ENCODE data around the gene LMAN2.
"Not testable (repeated sequence)": the region's sequence is repeated elsewhere in the genome, so short reads cannot be mapped to it uniquely, and the experiment has no call there.

The LMAN2 gene

DNA sequence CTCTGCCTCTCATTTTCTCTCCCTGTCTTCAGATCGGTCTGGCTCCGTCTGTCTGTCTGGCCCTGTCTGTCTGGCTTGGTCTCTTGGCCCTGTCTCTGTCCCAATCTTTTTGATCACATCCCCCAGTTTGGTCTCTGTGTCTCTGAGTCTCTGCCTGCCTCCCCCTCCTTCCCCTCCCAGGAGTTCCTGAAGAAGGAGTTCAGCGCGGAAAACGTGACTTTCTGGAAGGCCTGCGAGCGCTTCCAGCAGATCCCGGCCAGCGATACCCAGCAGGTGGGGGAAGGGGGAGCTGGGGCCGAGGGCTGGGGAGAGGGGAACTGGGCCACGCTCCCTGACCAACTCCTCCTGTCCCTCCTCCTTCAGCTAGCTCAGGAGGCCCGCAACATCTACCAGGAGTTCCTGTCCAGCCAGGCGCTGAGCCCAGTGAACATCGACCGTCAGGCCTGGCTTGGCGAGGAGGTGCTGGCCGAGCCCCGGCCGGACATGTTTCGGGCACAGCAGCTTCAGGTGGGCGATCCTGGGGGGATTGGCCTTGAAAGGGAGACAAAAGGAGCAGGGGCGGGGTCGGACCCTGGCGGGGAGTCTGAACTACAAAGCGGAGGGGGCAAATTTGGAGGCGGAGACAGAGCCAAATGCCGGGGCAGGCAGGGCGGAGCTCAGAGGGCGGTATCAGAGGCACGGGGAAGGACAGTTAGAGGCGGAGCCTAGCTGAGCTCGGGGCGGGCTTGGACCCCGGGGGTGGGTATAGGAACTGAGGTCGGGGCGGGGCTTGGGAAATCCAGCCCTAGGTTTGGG lies 15.3 kb upstream of the LMAN2 start:
- in situ Hi-C loops (cut with MboI; ENCODE audit: low sequenced_read_pairs): no loop called here

DNA sequence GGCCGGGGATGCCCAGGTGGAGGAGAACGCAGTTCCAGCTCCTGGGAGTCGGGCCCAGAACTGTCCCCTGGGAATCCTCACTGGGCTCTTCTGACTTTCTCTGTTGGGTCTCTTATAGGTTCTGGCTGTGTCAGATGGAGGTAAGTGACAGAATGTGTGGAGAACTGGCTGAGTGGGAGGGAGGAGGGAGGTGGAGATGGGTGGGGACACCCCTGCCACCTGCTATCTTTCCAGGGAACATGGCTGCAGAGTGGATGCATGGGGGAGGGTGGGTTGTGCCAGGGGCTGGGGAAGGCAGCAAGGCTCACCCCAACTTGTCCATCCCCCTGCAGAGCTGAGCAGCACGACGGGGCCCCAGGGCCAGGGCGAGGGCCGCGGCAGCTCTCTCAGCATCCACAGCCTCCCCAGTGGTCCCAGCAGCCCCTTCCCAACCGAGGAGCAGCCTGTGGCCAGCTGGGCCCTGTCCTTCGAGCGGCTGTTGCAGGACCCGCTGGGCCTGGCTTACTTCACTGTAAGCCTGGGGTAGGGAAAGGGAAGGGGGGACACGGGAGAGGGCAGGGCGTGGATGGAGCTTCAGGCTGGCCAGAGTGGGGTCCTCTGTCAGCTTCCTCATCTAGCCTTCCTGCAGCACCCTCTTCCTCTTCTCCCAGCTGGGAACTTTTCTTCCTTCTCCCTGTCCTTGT lies 14.5 kb upstream of the LMAN2 start:
- in situ Hi-C loops (cut with MboI; ENCODE audit: low sequenced_read_pairs): no loop called here

DNA sequence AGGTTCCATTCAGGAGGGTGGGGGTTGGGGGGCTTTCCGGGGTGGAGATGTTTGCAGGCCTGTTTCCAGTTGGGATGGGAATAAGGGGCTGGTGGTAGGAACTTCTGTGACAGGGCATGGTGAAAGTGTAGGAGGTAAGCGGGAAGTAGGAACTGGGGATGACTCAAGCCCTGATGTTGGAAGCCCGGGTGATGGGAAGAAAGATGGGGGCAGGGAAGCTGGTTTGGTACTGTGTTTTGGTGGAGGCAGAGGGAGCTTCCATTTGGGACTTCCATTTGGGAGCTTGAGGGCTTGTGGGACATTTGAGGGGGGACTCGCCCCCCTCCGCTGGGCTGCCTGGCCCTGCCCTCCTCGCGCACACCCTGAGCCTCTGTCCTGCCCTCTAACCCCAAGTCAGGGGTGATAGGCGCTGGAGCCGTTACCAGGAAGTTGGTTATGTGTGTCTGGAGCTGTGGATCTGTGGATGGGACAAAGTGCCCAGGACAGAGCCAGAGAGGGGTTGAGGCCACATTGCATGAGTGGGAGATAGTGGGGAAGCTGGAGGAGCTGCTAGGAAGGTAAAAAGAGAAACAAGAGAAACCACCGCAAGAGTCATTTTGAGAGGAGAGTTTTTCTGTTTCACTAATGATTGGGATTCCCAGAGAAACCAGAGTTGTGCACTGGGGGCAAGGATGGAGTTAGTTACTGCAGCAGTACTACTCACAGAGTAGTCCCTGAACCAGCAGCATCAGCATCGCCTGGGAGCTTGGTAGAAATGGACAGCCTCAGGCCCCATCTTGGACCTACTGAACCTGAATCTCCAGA lies 12.9 kb upstream of the LMAN2 start:
- in situ Hi-C loops (cut with MboI; ENCODE audit: low sequenced_read_pairs): no loop called here

DNA sequence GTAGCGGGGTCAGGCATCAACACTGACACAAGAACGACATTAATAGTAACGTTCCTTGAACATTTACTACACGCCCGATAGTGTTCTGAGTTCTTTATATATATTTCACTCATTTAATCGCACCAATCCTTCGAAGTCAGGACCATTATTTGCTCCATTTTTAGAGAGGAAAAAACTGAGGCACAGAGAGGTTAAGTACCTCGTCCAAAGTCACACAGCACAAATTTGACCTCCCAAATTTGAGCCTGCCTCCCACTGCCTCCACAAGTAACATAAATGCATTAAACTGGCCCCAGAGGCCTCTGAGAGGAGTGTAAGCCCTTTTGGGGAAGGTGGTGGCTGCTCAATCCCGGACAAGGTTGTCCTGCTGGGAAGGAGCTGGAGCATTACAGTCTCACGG lies 12.1 kb upstream of the LMAN2 start:
- in situ Hi-C loops (cut with MboI; ENCODE audit: low sequenced_read_pairs): no loop called here

DNA sequence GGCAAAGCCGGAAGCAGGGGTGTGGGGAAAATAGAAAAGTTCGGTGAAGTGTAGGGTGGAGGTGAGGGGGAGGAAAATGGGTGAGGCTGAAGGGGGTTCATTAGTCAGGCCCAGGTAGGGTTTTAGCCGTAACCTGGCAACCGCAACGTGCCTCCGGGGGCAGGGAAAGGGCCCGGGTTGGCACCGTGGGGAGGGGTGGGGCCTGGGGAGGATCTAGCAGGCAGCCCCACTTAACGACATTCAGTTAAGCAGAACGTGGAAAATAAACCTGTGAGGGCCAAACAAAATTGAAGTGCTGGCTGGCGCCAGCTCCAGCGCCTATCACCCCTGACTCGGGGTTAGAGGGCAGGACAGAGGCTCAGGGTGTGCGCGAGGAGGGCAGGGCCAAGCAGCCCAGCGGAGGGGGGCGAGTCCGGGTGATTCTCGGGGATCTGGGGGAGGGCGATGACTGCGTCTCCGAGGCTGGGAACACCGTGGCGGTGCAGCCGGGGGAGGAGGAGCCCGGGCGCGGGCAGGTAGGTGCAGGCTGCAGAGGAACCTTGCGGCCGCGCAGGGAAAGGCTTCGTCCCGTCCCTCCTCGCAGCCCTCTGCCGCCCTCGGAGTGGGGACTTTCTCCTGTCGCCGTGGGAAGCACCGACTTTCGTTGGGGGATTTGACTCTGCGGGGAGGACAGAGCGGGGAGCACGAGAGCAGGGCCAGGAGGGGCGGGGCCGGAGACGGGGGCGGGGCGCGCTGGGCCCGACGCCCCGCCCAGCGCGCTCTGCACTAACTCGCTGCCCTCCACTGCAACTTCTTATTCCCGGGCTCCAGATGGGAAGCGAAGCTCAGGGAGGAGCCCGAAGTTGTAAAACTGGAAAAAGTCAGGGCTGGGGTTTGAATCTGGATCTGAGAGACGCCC lies 11.4 kb upstream of the LMAN2 start:
- in situ Hi-C loops (cut with MboI; ENCODE audit: low sequenced_read_pairs): no loop called here

DNA sequence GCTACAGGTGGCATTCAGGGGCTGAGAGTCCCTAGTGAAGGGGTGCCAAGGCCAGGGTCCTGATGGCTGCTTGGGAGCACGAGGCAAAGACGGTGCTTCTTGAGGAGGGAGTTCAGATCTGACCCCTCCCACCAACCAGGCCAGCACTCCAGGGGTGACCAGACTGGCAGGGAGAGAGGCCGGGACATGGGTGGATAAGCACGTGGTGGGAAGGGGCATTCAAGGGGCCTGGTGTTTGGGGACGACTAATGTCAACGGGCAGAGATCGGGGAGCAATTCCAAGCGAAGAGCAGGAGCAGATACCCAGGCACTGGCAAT lies 10.8 kb upstream of the LMAN2 start:
- in situ Hi-C loops (cut with MboI; ENCODE audit: low sequenced_read_pairs): no loop called here

DNA sequence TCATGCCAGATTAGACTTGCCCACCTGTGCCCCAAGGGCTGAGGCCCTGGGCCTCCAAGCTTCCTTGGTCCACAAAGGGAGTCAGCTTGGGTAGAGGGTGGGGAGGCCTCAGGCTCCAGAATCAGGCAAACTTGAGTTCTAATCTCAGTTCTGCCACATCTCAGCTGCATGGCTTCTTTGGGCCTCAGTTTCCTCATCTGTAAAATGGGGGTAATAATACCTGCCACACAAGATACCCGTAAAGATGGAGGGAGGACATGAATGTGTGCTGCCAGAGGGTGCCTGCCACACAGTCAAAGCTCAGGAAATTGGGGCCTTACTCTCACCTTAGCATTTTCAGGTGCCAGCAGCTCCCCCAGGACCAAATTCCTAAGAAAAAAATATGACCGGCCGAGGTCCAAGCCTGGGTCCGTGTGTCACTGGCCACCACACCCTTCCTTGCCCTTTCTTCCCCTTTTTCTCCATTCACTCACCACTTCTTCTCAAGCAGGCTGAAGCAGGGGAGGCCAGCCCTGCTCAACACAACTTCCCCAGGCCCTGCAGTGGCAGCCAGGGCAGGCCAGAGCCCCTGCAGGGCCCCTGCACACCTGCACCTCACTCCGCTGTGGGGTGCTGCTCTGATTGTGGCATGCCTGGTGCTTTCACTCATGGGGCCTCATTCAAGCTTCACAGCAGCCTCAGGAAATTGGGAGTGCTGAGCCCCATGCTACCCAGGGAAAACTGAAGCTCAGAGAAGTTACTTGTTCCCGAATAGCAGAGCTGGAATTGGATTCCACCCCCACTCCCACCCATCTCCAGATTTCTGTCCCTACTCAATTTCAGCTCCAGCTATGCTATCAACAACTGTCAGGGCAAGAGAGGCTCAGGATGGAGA lies 10.2 kb upstream of the LMAN2 start:
- in situ Hi-C loops (cut with MboI; ENCODE audit: low sequenced_read_pairs): no loop called here

DNA sequence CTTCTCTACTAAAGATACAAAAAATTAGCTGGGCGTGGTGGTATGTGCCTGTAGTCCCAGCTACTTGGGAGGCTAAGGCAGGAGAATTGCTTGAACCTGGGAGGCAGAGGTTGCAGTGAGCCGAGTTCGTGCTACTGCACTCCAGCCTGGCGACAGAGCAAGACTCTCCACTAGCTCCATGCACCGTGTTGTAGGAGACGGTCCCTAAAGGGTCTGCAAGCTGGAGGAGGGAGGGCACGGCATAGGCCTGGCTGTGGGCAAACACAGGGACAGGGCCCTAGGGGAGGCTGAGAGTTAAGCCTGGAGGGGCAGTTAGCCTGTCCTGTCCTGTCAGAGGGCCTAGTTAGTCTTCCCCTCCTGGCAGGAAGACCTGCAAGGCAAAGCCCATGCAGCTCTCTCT lies 9.3 kb upstream of the LMAN2 start:
- in situ Hi-C loops (cut with MboI; ENCODE audit: low sequenced_read_pairs): not testable (repeated sequence)

DNA sequence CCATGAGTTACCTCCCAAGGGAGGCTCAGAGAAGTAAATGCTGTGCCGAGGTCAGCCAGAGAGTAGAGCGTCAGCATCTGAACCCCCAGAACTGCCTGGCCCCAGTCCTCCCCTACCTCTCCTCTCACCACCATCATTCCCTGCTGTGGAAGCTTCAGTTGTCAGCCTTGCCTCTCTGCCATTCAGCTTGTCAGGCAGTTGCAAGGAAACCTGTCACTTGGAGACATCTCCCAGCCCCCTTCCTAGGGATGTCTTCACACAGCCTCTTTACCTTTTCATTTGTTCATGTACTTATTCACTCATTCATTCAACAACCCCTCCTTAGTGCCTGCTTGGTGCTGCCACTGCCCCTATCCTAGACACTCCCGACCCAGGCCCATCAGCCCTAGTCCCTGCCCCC lies 8.4 kb upstream of the LMAN2 start:
- in situ Hi-C loops (cut with MboI; ENCODE audit: low sequenced_read_pairs): no loop called here

DNA sequence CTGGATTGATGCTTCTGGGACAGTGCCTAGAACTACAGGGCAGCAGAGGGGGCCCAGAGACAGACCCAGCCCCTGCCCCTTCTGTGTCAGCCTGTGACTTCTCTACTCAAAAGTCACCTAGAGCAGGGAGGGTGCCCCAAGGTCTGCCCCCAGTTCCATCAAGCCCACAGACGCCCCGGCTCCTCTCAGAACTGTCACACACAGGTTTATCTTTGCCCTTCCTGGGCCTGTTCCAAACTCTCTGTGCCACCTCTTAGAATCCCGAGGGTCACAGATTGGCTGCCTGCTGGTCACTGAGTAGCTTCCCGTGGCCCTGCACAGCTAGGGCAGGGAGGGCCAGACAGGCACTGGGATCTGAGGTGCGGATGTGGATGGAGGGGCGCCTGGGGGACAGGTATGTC lies 8.0 kb upstream of the LMAN2 start:
- in situ Hi-C loops (cut with MboI; ENCODE audit: low sequenced_read_pairs): no loop called here

DNA sequence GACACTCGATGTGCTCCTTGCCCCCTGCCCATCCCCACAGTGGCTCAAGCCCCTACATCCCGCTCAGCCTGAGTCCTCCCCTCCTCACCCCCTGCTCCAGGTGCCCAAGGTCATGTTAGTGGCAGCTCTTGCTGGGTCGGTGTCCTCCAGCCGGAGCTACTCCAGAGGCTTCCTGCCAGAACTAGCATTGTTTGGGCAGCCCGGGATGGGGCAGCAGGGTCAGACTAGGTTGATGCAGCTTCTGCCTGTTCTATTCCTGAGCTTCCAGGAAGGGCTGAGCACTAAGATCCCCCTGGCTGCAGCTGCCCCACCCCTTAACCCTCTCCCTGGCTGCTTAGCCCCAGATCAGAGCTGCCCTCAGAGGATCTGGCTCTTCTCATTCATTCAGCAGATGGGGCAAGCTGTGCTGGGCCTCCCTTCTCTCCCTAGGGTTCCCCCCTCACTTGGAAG lies 6.9 kb upstream of the LMAN2 start:
- in situ Hi-C loops (cut with MboI; ENCODE audit: low sequenced_read_pairs): no loop called here

DNA sequence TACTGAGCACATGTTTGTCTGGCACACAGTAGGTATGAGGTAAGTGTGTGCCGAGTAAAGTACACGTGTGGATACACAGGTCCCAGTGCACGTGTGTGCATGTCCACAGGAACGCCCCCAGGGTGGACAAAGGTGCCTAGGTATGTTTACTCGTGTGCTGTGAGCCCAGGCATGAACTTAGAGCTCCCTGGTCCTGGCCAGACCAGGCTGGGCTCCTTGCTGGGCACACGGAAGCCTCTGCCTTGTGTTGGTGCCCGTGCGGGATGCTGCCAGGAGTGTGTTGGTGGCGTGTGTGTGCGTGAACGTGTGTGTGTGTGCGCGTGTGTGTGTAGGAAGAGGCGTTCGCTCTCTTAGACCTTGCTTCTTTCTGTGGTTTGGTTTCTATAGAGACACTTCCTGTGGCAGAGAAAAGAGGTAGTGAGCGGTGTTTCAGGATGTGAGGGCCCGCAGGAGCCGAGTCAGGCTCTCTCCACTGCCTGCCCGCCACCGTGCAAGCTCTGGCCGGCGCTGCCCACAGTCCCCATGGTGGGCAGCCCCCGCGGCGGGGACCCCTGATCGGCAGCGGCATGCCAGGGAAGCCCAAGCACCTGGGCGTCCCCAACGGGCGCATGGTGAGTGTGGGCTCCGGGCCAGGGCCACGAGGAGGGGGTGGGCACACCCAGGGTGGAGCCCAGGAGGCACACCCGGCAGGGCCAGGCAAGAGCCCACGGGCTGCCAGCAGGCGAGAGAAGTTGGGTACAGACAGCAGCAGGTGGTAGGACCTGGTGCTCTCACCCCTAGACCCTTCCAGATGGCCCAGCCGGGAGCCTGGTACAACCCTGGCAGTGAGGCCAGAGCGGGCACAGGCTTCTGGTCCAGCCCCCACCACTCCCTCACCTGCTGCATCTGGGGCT lies 6.2 kb upstream of the LMAN2 start, which contains the start of gene RGS14:
Gene RGS14 (plus strand): TSS at position 466 of the 893 bp plus-strand sequence. CDS start 101 bp downstream, at position 567.
- in situ Hi-C loops (cut with MboI; ENCODE audit: low sequenced_read_pairs): no loop called here

DNA sequence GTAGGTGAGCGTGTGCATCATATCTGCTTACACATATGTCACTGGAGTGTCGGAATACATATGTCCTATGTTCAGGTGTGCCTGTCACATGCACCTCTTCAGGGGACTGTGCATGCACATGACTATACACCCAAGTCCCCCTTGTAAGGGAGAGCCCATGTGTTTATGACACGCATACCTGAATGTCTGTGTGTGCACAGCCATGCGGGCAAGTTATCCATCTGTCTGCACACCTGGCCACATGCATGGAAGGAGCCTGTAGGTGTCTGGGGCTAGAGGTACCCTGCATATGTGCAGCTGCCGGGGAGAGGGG lies 5.6 kb upstream of the LMAN2 start:
- in situ Hi-C loops (cut with MboI; ENCODE audit: low sequenced_read_pairs): no loop called here

DNA sequence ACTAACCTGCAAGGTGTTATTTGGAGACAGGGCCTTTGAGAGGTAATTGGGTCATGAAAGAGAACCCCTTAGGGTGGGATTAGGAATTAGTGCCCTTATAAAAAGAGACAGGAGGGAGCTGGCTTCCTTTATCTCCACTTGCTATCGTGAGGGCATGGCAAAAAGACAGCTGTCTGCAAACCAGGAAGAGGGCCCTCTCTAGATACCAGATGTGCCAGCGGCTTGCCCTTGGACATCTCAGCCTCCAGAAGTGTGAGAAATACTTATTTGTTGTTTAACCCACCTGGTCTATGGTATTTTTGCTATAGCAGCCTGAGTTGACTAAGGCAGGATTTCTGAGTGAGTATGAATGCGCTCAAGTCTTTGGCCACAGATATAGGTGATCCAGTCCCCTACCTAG lies 5.3 kb upstream of the LMAN2 start:
- in situ Hi-C loops (cut with MboI; ENCODE audit: low sequenced_read_pairs): no loop called here

DNA sequence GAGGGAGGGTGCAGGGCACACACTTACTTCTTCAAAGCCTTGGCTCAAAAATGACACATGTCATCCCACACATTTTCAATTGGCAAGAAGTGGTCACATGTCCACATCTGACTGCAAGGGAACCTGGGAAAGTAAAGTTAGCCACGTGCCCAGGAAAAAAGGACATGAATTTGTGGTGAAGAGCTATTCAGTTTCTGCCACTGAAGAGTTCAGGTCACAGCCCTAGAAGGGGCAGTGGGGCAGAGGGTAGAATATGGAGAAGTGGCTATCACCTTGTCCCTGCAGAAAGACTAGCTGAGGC lies 4.3 kb upstream of the LMAN2 start:
- in situ Hi-C loops (cut with MboI; ENCODE audit: low sequenced_read_pairs): no loop called here

DNA sequence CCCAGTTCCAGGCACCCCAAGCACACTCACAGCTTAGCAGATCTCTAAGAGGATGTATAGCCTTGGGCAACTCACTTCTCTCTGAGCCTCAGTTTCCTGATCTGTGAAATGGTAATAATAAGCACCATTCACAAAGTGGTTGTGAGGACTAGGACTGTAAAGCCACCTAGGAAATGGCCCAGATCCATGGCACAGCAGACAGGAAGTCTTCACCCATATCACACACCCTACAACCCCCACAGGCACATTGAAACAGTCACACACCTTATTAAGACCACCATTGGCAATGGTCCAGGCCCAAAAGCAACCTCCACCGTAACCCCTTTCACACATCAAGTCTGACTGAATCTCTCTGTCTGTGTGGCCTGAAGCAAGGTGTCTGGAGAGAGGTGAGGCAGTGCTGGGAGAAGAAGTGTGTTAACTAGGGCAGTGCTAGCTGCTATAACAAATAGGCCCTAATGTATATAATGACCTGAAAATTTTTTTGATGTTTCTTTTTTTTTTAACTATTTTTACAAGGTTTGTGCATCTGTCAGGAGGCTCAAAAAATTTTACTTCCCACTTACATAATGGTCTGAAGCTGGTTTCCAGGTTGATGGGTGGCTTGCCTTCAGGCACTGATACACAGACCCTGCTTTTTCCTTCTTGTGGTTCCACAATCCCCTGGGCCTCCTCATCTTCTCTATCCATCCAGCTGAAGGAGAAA lies 3.8 kb upstream of the LMAN2 start:
- in situ Hi-C loops (cut with MboI; ENCODE audit: low sequenced_read_pairs): no loop called here

DNA sequence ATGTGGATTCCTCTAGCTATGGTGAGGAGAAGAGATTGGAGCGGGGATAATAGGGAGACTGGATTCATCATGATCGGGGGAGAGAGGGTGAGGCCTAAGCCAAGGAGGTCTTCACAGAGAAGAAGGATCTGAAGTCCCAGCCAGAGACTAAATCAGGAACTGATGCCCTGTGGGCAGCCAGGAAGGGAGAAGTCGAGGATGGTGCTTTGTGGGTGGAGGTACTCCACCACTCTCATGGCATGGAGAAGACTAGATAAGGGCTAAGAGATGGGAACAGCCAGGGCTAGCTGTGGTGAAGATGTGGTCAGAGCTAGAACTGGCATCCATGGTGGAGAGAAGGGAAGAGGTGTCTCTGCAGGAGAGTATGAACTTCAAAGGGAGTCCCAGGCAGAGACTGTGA lies 3.2 kb upstream of the LMAN2 start:
- in situ Hi-C loops (cut with MboI; ENCODE audit: low sequenced_read_pairs): no loop called here

DNA sequence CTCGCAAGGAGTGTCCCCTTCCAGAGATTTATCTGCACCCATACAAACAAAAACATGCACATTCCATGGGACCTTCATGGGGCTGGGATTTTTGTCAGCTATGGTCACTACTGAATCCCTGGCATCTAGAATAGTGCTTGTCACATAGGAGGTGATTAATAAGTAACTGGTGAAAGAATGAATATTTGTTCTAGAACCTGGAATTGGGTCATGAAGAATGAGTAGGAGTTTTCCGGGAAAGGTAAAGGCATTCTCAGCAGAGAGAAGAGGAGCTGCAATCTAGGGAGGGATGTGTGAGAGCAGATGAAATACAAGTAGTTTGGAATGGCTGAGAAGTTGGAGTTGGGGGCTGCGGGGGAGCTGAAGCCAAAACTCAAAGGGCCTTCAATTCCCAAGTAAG lies 2.8 kb upstream of the LMAN2 start:
- in situ Hi-C loops (cut with MboI; ENCODE audit: low sequenced_read_pairs): no loop called here

DNA sequence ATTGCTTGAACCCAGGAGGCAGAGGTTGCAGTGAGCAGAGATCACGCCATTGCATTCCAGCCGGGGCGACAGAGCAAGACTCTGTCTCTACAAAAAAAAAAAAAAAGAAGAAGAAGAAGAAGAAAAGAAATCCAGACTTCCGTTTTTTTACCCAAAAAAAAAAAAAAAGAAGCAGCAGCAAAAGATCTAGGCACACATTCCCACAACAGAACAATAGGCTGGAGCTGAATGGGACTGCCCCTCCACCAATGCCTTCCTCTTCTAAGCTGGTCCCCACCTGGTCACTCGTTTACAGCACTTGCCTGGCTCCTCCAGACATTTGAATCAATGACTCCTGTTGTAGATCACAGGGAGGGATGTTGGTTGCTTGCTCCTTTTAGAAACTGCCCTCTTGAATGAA lies 1.6 kb upstream of the LMAN2 start:
- in situ Hi-C loops (cut with MboI; ENCODE audit: low sequenced_read_pairs): no loop called here
